Measurements from ENCODE around the gene MRPL33. TPM values are rescaled to one million over a fixed set of nuclear protein-coding genes. Genes with fewer than 3 reads are reported as not detected.

MRPL33 gene
- 121 TPM for total RNA-seq

DNA sequence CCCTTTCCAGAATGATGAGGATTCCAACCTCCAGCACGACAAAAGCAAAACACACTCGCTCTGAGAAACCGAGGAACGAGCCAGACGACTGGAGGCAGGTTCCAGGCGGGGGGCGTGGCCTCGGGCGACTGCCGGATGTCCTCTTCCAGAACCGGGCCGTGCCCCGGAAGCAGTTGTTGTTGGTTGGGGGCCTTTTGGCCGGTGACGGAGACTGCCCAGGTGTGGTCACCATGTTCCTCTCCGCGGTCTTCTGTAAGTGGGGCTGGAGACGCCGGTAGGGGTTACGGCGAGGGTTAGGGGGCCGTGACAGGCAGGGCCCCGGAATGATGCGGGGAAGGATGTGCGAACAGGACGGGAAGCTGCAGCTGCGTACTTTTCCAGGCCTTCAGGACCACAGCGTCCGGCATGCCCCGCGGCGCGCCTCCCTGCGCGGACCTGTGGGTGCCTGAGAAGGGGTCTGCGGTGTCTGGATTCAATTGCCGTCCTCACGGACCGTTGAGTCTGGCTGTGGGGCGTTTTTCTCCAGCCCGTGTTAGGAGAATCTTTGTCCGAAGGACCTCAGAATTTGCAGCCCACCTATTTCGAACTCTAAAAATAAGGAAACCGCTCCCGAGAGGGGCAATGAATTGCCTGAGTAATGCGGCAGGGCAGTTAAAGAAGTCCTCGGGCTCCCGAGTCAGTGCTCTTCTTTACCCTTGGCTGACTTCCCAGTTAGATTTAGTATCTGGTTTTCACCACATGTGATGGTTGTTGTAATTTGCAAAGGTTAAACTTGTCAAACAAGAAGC, at the start of gene MRPL33:
Gene MRPL33, plus strand, starts transcription at position 172 of the 788 bp plus-strand sequence. Its CDS starts 59 bp downstream, at position 231.
- Histone ChIP-seq H3K27ac (ENCODE audit: low read depth, low read length) (peak within 1 kb of the TSS; percentile 92), H3K9me3 (ENCODE audit: control insufficient read depth in 3 of 3, low read length in 3 of 3) (no peaks in the 10 kb centered on the region), H3K4me1 (ENCODE audit: control insufficient read depth in 3 of 3, insufficient read depth in 3 of 3, low read length in 3 of 3) (peaks cover 22 to 37% (median 30%) of the 10 kb centered on the region in 3 donors), H3K27me3 (ENCODE audit: control insufficient read depth in 3 of 3, insufficient read depth in 3 of 3, low read length in 3 of 3) (peaks cover 0 to 4% (median 0%) of the 10 kb centered on the region in 3 donors), H3K4me3 (ENCODE audit: low read length in 3 of 3) (peak within 1 kb of the TSS; percentile 93 to 97 (median 95)), H3K36me3 (ENCODE audit: control insufficient read depth in 3 of 3, insufficient read depth in 3 of 3, low read length in 3 of 3) (peaks cover 0 to 13% (median 12%) of the 10 kb centered on the region in 3 donors), H3K9ac (ENCODE audit: low read depth in 1 of 3, low read length in 3 of 3) (peak within 1 kb of the TSS; percentile 89 to 96 (median 95))

DNA sequence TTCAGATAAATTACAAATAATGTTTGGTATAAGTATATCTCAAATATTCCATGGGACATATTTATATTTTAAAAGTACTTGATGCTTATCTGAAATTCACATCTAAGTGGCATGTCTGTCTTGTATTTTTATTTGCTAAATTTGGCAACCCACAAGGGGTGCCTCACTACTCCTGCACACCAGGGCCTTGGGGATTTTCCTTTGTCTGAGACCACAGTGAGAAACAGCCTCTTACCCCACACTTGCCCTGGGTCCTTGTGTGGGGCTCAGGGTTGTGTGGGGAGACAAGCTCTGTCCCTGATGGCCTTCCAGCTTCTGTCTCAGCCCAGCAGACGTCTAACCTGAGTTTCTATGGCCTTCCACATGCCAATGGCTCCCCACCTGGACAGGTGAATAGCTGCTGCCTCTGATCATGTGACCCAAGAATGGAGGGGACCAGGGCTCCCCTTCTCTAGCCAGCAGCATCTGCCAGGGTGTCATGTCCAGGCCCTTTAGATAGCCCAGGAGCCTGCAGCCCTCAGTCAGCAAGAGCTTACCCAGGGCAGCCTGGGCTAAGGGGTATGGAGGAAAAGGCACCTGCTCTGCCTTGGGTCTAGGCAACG, 49.5 kb upstream of the MRPL33 start:
- Histone ChIP-seq H3K4me1 (ENCODE audit: control insufficient read depth in 3 of 3, insufficient read depth in 3 of 3, low read length in 3 of 3) (peaks cover 20 to 26% (median 21%) of the 10 kb centered on the region in 3 donors), H3K4me3 (ENCODE audit: low read length in 3 of 3) (no peak overlapping the region), H3K27ac (ENCODE audit: low read depth, low read length) (no peak overlapping the region), H3K36me3 (ENCODE audit: control insufficient read depth in 3 of 3, insufficient read depth in 3 of 3, low read length in 3 of 3) (no peaks in the 10 kb centered on the region), H3K9ac (ENCODE audit: low read depth in 1 of 3, low read length in 3 of 3) (no peak overlapping the region), H3K9me3 (ENCODE audit: control insufficient read depth in 3 of 3, low read length in 3 of 3) (no peaks in the 10 kb centered on the region), H3K27me3 (ENCODE audit: control insufficient read depth in 3 of 3, insufficient read depth in 3 of 3, low read length in 3 of 3) (no peaks in the 10 kb centered on the region)

DNA sequence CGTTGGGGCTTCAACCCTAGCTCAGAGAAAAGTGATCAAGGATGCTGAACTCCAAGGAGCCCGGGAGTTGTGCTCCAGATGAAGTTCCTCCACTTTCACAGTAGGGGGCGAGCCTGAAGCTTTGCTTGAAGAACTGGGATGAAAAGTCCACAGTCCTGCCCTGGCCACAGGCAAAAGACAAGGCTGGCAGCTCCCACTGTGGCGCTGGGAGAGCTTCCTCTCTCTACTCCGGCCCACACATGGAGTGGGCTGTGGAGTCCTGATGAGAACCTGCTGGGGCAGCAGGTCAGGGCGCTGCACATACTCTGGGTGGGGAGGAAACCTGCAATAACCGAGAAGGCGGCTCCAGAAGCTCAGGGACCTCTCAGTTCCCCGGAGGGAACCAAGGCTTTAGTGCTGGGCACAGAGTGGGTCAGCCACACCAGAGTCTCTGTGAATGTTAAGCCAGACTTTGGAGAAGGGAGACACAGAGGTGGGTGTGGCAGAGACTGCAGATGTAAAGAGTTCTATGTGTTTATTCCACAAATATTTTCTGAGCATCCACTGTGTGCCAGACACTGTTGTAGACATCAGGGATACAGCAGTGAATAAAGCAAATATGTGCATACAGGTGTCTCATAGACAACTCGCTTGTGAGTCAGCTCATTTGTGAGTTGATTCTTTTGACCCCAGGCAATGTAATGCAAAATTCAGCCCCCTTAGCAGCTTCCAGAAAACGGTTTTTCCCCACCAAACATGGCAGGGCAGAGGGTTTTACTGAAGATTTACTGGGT, 48.0 kb upstream of the MRPL33 start:
- H3K27me3 ChIP-seq (ENCODE audit: control insufficient read depth in 3 of 3, insufficient read depth in 3 of 3, low read length in 3 of 3), result no peaks in the 10 kb centered on the region
- peak overlapping the region; percentile 18 for H3K27ac ChIP-seq (ENCODE audit: low read depth, low read length)
- H3K4me1 ChIP-seq (ENCODE audit: control insufficient read depth in 3 of 3, insufficient read depth in 3 of 3, low read length in 3 of 3), result peaks cover 19 to 26% (median 21%) of the 10 kb centered on the region in 3 donors
- H3K9ac ChIP-seq (ENCODE audit: low read depth in 1 of 3, low read length in 3 of 3), result peak overlapping the region; percentile 20 to 55 (median 39)
- H3K4me3 ChIP-seq (ENCODE audit: low read length in 3 of 3), result peak overlapping the region in 1 of 3 donors; percentile 25
- no peaks in the 10 kb centered on the region for H3K36me3 ChIP-seq (ENCODE audit: control insufficient read depth in 3 of 3, insufficient read depth in 3 of 3, low read length in 3 of 3)
- H3K9me3 ChIP-seq (ENCODE audit: control insufficient read depth in 3 of 3, low read length in 3 of 3), result no peaks in the 10 kb centered on the region

DNA sequence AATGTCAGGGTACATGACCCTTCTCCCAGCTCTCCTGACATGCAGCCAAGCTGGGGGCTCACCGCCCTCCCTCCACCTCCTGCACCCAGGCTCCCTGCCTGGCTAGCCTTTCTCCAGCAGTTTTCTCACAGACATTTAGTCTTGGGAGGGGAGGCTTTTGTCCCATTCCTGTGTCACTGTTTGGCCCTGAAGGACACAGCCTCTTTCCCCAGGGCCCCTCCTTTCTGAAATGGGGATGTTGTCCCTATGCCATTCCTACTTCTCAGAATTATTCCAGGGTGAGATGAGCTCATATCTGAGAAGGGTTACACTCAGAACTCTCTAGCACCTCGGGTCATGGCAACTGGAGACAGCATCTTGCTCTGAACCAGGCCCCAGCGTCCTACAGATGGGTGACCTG, 47.3 kb upstream of the MRPL33 start:
- Histone ChIP-seq H3K4me1 (ENCODE audit: control insufficient read depth in 3 of 3, insufficient read depth in 3 of 3, low read length in 3 of 3) (peaks cover 22 to 26% (median 22%) of the 10 kb centered on the region in 3 donors), H3K27me3 (ENCODE audit: control insufficient read depth in 3 of 3, insufficient read depth in 3 of 3, low read length in 3 of 3) (no peaks in the 10 kb centered on the region), H3K36me3 (ENCODE audit: control insufficient read depth in 3 of 3, insufficient read depth in 3 of 3, low read length in 3 of 3) (no peaks in the 10 kb centered on the region), H3K9ac (ENCODE audit: low read depth in 1 of 3, low read length in 3 of 3) (no peak overlapping the region), H3K9me3 (ENCODE audit: control insufficient read depth in 3 of 3, low read length in 3 of 3) (no peaks in the 10 kb centered on the region), H3K4me3 (ENCODE audit: low read length in 3 of 3) (no peak overlapping the region), H3K27ac (ENCODE audit: low read depth, low read length) (peak overlapping the region; percentile 18)

DNA sequence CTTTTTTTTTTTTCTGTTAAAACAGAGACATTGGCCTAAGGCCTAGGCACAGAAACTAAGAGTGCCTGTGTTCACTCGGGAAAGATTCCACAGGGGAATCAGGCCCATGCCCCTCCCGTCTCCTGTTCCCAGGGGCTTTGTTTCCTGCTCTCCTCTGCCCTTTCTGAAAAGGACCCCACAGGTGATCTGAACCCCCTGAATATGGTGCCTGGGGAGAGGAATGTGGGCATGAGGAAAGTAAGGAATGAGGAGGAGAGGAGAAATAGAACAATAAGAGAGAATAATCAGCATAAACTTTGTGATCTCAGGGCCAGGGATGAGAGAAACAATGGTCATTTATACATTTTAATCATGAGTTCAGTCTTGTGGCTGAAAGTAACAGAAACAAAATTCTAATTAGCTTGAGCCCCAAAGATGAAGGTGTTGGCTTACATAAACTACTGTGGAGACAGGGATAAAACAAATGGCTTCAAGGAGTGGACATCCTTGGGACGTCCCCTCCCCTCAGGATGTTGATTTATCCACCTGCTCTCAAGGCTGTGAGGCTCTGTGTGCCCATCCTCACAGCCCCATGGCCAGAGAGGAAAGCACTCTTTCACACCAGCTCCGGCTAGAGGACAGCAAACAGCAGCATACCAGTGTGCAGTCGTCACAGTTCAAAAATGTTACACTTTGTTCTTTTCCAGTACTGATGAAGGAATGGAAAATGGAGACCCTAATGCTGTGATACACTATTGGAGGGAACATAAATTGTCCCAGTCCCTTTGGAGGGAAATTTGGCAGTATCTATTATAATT, 46.4 kb upstream of the MRPL33 start:
- peak overlapping the region; percentile 37 for H3K27ac ChIP-seq (ENCODE audit: low read depth, low read length)
- no peak overlapping the region for H3K9ac ChIP-seq (ENCODE audit: low read depth in 1 of 3, low read length in 3 of 3)
- no peak overlapping the region for H3K4me3 ChIP-seq (ENCODE audit: low read length in 3 of 3)
- no peaks in the 10 kb centered on the region for H3K27me3 ChIP-seq (ENCODE audit: control insufficient read depth in 3 of 3, insufficient read depth in 3 of 3, low read length in 3 of 3)
- H3K9me3 ChIP-seq (ENCODE audit: control insufficient read depth in 3 of 3, low read length in 3 of 3), result no peaks in the 10 kb centered on the region
- H3K4me1 ChIP-seq (ENCODE audit: control insufficient read depth in 3 of 3, insufficient read depth in 3 of 3, low read length in 3 of 3), result peaks cover 21 to 27% (median 23%) of the 10 kb centered on the region in 3 donors
- no peaks in the 10 kb centered on the region for H3K36me3 ChIP-seq (ENCODE audit: control insufficient read depth in 3 of 3, insufficient read depth in 3 of 3, low read length in 3 of 3)

DNA sequence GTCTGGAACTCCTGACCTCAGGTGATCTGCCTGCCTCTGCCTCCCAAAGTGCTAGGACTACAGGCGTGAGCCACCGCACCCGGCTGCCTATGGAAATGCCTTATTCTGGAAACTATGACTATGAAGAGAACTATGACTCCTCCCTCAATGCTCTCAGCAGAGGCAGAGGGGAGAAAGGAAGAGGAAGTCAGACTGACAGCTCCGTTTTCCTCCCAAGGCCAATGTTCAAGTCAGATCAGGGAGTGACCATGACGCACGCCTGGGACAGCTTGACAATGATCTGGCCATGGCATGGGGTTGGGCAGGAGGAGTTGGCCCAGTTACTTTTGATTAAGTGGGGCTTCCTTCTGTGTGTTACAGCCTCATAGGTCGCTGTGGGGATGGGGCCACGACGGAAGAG, 44.3 kb upstream of the MRPL33 start:
- Histone ChIP-seq H3K36me3 (ENCODE audit: control insufficient read depth in 3 of 3, insufficient read depth in 3 of 3, low read length in 3 of 3) (no peaks in the 10 kb centered on the region), H3K4me1 (ENCODE audit: control insufficient read depth in 3 of 3, insufficient read depth in 3 of 3, low read length in 3 of 3) (peaks cover 23 to 37% (median 31%) of the 10 kb centered on the region in 3 donors), H3K9me3 (ENCODE audit: control insufficient read depth in 3 of 3, low read length in 3 of 3) (no peaks in the 10 kb centered on the region), H3K27ac (ENCODE audit: low read depth, low read length) (no peak overlapping the region), H3K9ac (ENCODE audit: low read depth in 1 of 3, low read length in 3 of 3) (no peak overlapping the region), H3K4me3 (ENCODE audit: low read length in 3 of 3) (no peak overlapping the region), H3K27me3 (ENCODE audit: control insufficient read depth in 3 of 3, insufficient read depth in 3 of 3, low read length in 3 of 3) (no peaks in the 10 kb centered on the region)

DNA sequence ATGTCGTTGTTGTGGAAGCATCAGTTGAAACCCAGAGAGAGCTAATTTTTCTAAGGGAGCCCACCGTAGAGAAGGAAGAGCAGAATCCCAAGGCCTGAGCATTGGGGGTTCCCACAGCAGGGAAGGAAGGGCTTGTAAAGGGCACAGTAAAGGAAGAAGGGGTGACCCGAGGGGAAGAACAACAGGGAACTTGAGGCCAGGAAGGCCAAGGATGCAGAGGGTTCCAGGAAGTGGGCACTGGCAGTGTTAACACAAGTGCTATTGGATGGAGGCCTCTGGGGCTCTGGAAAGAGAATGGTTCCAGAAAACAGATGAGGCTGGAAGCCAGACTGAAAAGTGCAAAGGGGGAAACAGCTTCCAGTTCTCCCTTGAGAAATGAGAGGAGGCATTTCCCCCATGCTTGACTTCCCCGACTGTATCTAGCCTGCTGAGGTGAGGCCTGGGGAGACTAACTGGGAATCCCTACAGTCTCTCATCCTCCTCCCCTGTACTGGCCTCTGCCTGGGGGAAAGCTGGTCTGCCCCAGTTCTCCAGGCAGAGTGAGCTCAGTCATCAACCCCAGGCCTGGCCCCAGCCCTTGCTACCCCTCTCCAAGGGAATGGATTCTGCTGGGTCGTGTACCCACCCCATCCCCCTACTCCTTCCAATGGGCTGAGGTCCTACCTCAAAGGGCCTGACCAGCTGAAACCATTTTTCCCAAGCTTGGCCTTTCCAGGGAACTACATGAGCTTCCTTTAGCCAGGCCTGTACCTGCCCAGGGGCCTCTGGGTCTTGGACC, 43.2 kb upstream of the MRPL33 start:
- no peak overlapping the region for H3K9ac ChIP-seq (ENCODE audit: low read depth in 1 of 3, low read length in 3 of 3)
- H3K27ac ChIP-seq (ENCODE audit: low read depth, low read length), result peak overlapping the region; percentile 0

DNA sequence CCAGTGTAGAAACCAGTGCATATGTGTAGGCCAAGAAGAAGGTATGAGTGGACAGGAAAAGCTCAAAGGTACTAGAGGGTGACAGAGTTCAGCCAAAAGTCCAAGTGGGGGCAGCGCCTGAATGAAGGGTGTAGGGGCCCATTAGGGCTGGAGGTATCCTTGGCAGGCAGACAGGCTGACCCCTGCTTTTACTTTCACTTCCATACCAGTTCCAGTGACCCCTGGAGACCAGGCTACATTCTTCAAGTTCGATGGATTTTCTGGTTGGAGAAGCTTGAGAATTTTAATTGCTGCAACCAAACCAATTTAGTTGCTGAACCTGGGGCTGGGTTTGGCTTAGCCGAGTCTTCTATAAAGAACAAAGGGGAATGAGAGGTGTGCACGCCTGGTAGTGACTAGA, 42.3 kb upstream of the MRPL33 start:
- no peak overlapping the region for H3K4me3 ChIP-seq (ENCODE audit: low read length in 3 of 3)
- peak overlapping the region; percentile 0 for H3K27ac ChIP-seq (ENCODE audit: low read depth, low read length)
- H3K9me3 ChIP-seq (ENCODE audit: control insufficient read depth in 3 of 3, low read length in 3 of 3), result no peaks in the 10 kb centered on the region
- H3K36me3 ChIP-seq (ENCODE audit: control insufficient read depth in 3 of 3, insufficient read depth in 3 of 3, low read length in 3 of 3), result no peaks in the 10 kb centered on the region
- H3K27me3 ChIP-seq (ENCODE audit: control insufficient read depth in 3 of 3, insufficient read depth in 3 of 3, low read length in 3 of 3), result no peaks in the 10 kb centered on the region
- H3K9ac ChIP-seq (ENCODE audit: low read depth in 1 of 3, low read length in 3 of 3), result no peak overlapping the region
- H3K4me1 ChIP-seq (ENCODE audit: control insufficient read depth in 3 of 3, insufficient read depth in 3 of 3, low read length in 3 of 3), result peaks cover 12 to 25% (median 22%) of the 10 kb centered on the region in 3 donors

More for the DNA sequence above, 43.2 kb upstream of the MRPL33 start:
- Histone ChIP-seq H3K9me3 (ENCODE audit: control insufficient read depth in 3 of 3, low read length in 3 of 3) (no peaks in the 10 kb centered on the region), H3K4me3 (ENCODE audit: low read length in 3 of 3) (no peak overlapping the region), H3K27me3 (ENCODE audit: control insufficient read depth in 3 of 3, insufficient read depth in 3 of 3, low read length in 3 of 3) (no peaks in the 10 kb centered on the region), H3K36me3 (ENCODE audit: control insufficient read depth in 3 of 3, insufficient read depth in 3 of 3, low read length in 3 of 3) (no peaks in the 10 kb centered on the region), H3K4me1 (ENCODE audit: control insufficient read depth in 3 of 3, insufficient read depth in 3 of 3, low read length in 3 of 3) (peaks cover 21 to 35% (median 31%) of the 10 kb centered on the region in 3 donors)

DNA sequence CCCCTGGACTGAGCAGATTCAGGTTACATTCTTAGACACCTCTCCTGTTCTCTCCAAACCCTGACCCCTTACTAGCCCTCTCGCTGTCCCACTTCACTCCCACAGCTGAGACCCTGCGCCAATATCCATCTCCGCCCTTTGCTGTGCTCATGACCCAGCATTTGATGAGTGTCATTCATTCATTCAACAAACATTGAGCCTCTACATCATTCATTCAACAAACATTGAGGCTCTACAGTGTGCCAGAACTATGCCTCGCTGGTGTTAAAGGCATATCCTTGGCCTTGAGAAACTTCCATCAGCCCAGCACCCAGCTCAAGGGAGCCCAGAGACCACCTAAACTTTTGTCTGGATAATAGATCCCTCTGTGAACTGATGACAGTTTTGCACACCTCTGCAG, 41.9 kb upstream of the MRPL33 start:
- no peaks in the 10 kb centered on the region for H3K27me3 ChIP-seq (ENCODE audit: control insufficient read depth in 3 of 3, insufficient read depth in 3 of 3, low read length in 3 of 3)
- no peaks in the 10 kb centered on the region for H3K9me3 ChIP-seq (ENCODE audit: control insufficient read depth in 3 of 3, low read length in 3 of 3)
- peaks cover 11 to 24% (median 22%) of the 10 kb centered on the region in 3 donors for H3K4me1 ChIP-seq (ENCODE audit: control insufficient read depth in 3 of 3, insufficient read depth in 3 of 3, low read length in 3 of 3)
- no peak overlapping the region for H3K9ac ChIP-seq (ENCODE audit: low read depth in 1 of 3, low read length in 3 of 3)
- no peak overlapping the region for H3K27ac ChIP-seq (ENCODE audit: low read depth, low read length)
- H3K4me3 ChIP-seq (ENCODE audit: low read length in 3 of 3), result no peak overlapping the region
- no peaks in the 10 kb centered on the region for H3K36me3 ChIP-seq (ENCODE audit: control insufficient read depth in 3 of 3, insufficient read depth in 3 of 3, low read length in 3 of 3)
